ENCODE results near the gene TXNDC11.

Gene TXNDC11

GRCh38 chr16:11630768-11631056, 111.9 kb downstream of the TXNDC11 start:
- Mint-ChIP-seq H3K27ac (no peak overlapping the region), H3K9me3 (no peaks in the 10 kb centered on the region), H3K4me1 (ENCODE audit: low read depth) (peaks cover 23% of the 10 kb centered on the region), H3K27me3 (ENCODE audit: low read depth) (peaks cover 2% of the 10 kb centered on the region), H3K4me3 (no peak overlapping the region), H3K36me3 (ENCODE audit: low read depth) (no peaks in the 10 kb centered on the region)
- no peak for DNase-seq (ENCODE audit: low spot score)

- Mint-ChIP-seq H3K36me3 (ENCODE audit: low read depth) (no peaks in the 10 kb centered on the region), H3K27me3 (ENCODE audit: low read depth) (no peaks in the 10 kb centered on the region), H3K9me3 (no peaks in the 10 kb centered on the region), H3K27ac (no peak overlapping the region), H3K4me3 (no peak overlapping the region), H3K4me1 (ENCODE audit: low read depth) (peaks cover 27% of the 10 kb centered on the region)
- DNase-seq (ENCODE audit: low spot score), result no peak
Measured at GRCh38 chr16:11630046-11630767, 112.5 kb downstream of the TXNDC11 start.
